ENCODE data around the gene ZNF526.

The ZNF526 gene

DNA sequence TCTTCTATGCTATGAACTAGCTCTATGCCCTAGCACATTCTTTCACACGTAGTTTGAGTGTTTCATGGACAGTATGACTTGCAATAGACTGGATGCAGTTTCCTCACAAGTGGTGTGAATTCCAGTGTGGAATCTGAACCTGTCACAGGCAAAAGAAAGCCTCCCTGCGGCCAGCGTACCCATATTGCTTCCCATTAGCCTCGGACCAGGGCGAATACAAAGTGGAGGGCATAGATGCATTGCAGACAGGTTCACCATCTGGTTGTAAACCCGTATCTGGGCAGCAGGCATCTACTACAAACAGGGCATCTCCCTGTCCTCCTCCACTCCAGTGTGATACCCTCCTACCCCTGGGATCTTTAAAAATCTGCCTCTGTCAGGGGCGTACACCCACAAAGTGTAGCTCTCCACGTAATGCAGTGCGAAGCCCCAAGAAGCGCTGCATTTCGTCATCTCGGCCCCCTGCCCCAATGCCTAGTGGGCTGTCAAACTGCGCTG lies 47.6 kb downstream of the ZNF526 start:
- H3K4me3 ChIP-seq (ENCODE audit: control insufficient read depth, low read depth, low read length): peak overlapping the region; percentile 92
- TF ChIP-seq, protein P1, sequence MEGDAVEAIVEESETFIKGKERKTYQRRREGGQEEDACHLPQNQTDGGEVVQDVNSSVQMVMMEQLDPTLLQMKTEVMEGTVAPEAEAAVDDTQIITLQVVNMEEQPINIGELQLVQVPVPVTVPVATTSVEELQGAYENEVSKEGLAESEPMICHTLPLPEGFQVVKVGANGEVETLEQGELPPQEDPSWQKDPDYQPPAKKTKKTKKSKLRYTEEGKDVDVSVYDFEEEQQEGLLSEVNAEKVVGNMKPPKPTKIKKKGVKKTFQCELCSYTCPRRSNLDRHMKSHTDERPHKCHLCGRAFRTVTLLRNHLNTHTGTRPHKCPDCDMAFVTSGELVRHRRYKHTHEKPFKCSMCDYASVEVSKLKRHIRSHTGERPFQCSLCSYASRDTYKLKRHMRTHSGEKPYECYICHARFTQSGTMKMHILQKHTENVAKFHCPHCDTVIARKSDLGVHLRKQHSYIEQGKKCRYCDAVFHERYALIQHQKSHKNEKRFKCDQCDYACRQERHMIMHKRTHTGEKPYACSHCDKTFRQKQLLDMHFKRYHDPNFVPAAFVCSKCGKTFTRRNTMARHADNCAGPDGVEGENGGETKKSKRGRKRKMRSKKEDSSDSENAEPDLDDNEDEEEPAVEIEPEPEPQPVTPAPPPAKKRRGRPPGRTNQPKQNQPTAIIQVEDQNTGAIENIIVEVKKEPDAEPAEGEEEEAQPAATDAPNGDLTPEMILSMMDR (IDR thresholded peaks at IDR 0.05; ENCODE audit: control insufficient read depth, insufficient read depth, low read depth, low read length, missing control alignments): no peak
- DNase-seq (ENCODE audit: low read depth): no peak

DNA sequence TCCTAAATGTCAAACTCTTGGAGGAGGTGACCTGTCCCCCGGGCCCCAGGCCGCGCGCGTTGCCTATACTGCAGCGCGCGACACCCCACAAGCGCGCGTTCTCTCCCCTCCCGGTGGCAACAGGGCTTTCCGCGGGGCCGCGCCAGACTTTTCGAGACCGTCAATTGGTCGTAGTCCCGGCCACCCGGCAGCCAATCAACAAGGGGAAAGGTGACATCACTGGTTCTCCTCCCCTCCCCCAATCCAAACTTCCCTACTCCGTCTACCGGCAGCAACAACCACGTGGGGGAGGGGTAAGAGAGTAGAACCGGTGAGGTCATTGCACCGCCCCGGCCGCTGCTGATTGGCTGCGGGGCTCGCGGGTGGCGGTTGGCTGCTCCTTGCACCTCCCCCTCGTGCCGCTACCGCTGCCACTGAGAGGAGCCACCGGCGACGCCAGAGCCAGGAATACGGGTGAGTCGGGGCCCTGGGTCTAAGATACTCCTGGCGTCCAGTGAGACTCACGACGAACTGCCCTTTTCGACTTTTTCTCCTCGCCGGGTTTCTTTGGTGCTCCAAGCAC lies 48.1 kb downstream of the ZNF526 start:
- TF ChIP-seq, protein P1 (IDR thresholded peaks at IDR 0.05; ENCODE audit: control insufficient read depth, insufficient read depth, low read depth, low read length, missing control alignments): no peak
- DNase-seq (ENCODE audit: low read depth): peak; percentile 98
- peak overlapping the region; percentile 92 for H3K4me3 ChIP-seq (ENCODE audit: control insufficient read depth, low read depth, low read length)

DNA sequence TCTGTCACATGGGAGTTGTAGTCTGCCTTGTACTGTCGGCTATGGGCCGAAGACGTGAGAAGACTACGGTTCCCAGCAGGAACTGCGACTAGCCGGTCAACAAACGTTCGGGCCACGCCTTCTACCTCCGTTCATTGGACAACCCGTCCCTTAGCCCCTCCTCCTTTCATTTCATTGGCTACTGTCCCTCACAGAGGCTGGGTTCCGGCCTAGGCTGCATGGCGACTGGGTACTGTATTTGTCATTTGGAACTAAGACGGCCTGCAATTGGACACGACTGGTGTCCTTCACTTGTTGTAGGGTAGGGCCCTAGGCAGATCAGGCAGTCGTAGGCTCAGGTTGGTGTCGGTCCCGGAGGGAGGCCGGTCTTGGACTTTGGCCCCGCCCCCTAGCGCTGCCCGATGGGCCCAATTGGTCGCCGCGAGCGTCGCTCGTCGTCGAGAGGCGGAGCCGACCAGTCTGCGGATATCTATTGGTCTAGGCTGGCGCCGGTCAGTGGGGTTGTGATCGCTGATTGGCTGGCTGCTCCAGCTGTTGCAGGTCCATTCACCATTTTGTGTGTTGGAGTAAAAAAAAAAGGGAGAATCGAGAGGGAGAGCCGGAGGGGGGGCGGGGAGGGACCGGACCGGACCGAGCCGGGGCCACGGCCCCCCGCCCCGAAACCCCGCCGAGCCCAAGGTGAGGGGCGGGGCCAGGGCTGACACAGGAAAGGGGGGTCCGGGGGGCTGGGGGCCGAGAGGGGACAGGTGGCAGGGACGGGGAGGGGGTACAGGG lies 48.8 kb downstream of the ZNF526 start, which contains the start of gene CIC:
TSS of gene CIC (plus strand) at position 549 of the 774 bp plus-strand sequence. CDS start 2,532 bp downstream, outside the sequence.
- TF ChIP-seq, protein P1 (IDR thresholded peaks at IDR 0.05; ENCODE audit: control insufficient read depth, insufficient read depth, low read depth, low read length, missing control alignments): no peak
- peak; percentile 100 for DNase-seq (ENCODE audit: low read depth)
- peak within 1 kb of the TSS; percentile 92 for H3K4me3 ChIP-seq (ENCODE audit: control insufficient read depth, low read depth, low read length)

DNA sequence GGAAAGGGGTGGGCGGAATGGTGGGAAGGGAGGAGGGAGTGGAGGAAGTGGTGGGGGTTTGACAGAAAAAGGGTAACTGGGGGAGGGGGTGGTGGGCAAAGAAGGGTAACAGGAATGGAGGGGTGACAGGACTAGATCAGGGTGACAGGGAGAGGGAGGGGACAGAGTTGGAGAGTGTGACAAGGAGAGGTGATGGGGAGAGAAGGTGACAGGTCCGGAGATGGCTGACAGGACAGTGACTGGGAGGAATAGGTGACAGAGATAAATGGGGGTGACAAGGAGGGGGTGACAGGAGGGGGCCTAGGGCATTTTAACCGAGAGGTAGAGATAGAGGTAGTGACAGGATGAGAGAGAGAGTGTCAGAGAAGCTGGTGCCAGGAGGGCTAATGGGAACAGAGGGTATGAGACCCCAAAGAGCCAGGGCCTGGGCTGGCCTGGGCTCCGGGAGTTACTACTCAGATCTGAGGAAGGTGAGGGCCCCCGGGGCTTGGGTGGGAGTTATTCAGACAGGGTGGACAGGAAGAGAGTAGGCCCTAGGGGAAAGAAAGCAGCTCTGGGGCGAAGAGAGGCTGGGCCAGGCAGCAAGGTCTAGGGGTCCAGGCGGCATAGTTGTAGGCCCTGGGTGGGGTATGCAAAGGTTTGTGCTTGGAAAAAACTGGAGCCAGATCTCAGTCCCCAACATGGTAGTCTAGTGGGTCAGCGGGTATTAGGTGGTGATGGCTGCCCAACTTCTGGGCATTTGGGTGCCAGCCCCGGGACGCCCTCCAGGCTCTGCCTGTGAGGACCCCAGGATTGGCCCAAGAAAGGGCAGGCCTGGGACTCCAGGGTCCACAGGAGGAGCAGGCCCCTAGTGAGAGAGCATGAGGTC lies 49.6 kb downstream of the ZNF526 start:
- no peak for DNase-seq (ENCODE audit: low read depth)
- peak overlapping the region; percentile 80 for H3K4me3 ChIP-seq (ENCODE audit: control insufficient read depth, low read depth, low read length)
- TF ChIP-seq, protein P1 (IDR thresholded peaks at IDR 0.05; ENCODE audit: control insufficient read depth, insufficient read depth, low read depth, low read length, missing control alignments): no peak

- TF ChIP-seq, protein P1 (IDR thresholded peaks at IDR 0.05; ENCODE audit: control insufficient read depth, insufficient read depth, low read depth, low read length, missing control alignments): no peak
- DNase-seq (ENCODE audit: low read depth): peak; percentile 76
- H3K4me3 ChIP-seq (ENCODE audit: control insufficient read depth, low read depth, low read length): peak overlapping the region; percentile 80
Observed at GRCh38 chr19:42270346-42271044, 50.4 kb downstream of the ZNF526 start.

- DNase-seq (ENCODE audit: low read depth): no peak
- TF ChIP-seq, protein P1 (IDR thresholded peaks at IDR 0.05; ENCODE audit: control insufficient read depth, insufficient read depth, low read depth, low read length, missing control alignments): no peak
- H3K4me3 ChIP-seq (ENCODE audit: control insufficient read depth, low read depth, low read length): peak overlapping the region; percentile 80
Observed at GRCh38 chr19:42271045-42271419, 50.9 kb downstream of the ZNF526 start.

Measured in AG09309 (cell line).